Endothelial cell of umbilical vein (primary cell): ENCODE data around the gene CEP85L. TPM values are rescaled to one million over a fixed set of nuclear protein-coding genes. Genes with fewer than 3 reads are reported as not detected.

Experiments
- BruUV-seq: library from RNA; stranded (reverse); fragments of 400-500 nt; replicated peaks from 2 replicates; lab custom pipeline; 2021; lab: Mats Ljungman, UMichigan
- CTCF ChIA-PET: fragments of 300-600, 350-600 bp; sonication (Branson Sonifier 250); formaldehyde crosslinking; loops from one replicate; lab custom pipeline; 2021; ENCODE audit warnings: antibody characterized with exemption, inconsistent platforms; lab: Charles Lee
- POLR2A ChIA-PET: fragments of 300-600, 350-600 bp; sonication (Branson Sonifier 250); formaldehyde crosslinking; loops from one replicate; lab custom pipeline; 2021; ENCODE audit warnings: antibody characterized with exemption, inconsistent platforms; lab: Charles Lee
- DNase-seq: peaks from one replicate; pipeline ENCODE4 v3.0.0-alpha.2; 2011; ENCODE audit warnings: low read depth, low spot score
- FAIRE-seq: peaks from 2 replicates; lab custom pipeline; 2011; peaks lifted over from hg19 to GRCh38; lab: Jason Lieb, UNC
- H2AFZ ChIP-seq: 2 replicates; pipeline ENCODE4 v1.6.0; 2012; ENCODE audit warnings: low read depth, low read length, control low read depth, inconsistent platforms
- H3K27ac ChIP-seq: 2 replicates; pipeline ENCODE4 v1.5.1; 2011; ENCODE audit warnings: low read depth, mild to moderate bottlenecking, control low read depth, low read length, moderate library complexity; ENCODE audit not compliant: insufficient read depth
- H3K27me3 ChIP-seq, 2 experiments: 2 replicates each; pipeline versions ENCODE4 v1.6.0 to v1.6.1; 2011; ENCODE audit warnings: low read length in 2 of 2, mixed read lengths in 1 of 2; ENCODE audit not compliant: control insufficient read depth in 2 of 2, insufficient read depth in 2 of 2
- H3K36me3 ChIP-seq, 2 experiments: 2 replicates in 1 of 2; 3 replicates in 1 of 2; pipeline ENCODE4 v1.5.1; 2011; ENCODE audit warnings: low read length in 2 of 2, mild to moderate bottlenecking in 1 of 2, moderate library complexity in 1 of 2; ENCODE audit not compliant: control insufficient read depth in 2 of 2, insufficient read depth in 2 of 2; ENCODE audit errors: extremely low read depth in 1 of 2
- H3K4me1 ChIP-seq: 3 replicates; pipeline ENCODE4 v1.5.1; 2011; ENCODE audit warnings: mild to moderate bottlenecking, low read length; ENCODE audit not compliant: control insufficient read depth, insufficient read depth; ENCODE audit errors: extremely low read depth
- H3K4me2 ChIP-seq: 2 replicates; pipeline ENCODE4 v1.6.1; 2011; ENCODE audit warnings: low read length, control low read depth, mixed read lengths; ENCODE audit not compliant: insufficient read depth
- H3K4me3 ChIP-seq, 3 experiments: fragments of 200-600 bp in 1 of 3; sonication (generic), shearing (Covaris generic) in 1 of 3; replicated peaks in 1 of 3; 2 replicates each; pipeline ENCODE4 v1.5.1; 2011 to 2016; ENCODE audit warnings: control low read depth in 3 of 3, low read length in 3 of 3, mild to moderate bottlenecking in 2 of 3, inconsistent platforms in 1 of 3, low read depth in 1 of 3, moderate library complexity in 1 of 3; ENCODE audit not compliant: insufficient read depth in 1 of 3
- H3K79me2 ChIP-seq: 2 replicates; pipeline ENCODE4 v1.6.0; 2012; ENCODE audit warnings: low read length, inconsistent platforms; ENCODE audit not compliant: control insufficient read depth, insufficient read depth
- H3K9ac ChIP-seq: replicated peaks from 2 replicates; pipeline ENCODE3; 2011; ENCODE audit warnings: low read length, control low read depth; ENCODE audit not compliant: insufficient read depth; ENCODE audit errors: extremely low read depth
- H3K9me1 ChIP-seq: replicated peaks from 3 replicates; pipeline ENCODE4 v1.6.0; 2011; ENCODE audit warnings: mild to moderate bottlenecking, low read length; ENCODE audit not compliant: control insufficient read depth, insufficient read depth; ENCODE audit errors: extremely low read depth
- H3K9me3 ChIP-seq: replicated peaks from 2 replicates; pipeline ENCODE4 v1.5.1; 2012; ENCODE audit warnings: low read length, inconsistent platforms; ENCODE audit not compliant: control insufficient read depth, insufficient read depth
- H4K20me1 ChIP-seq: replicated peaks from 2 replicates; pipeline ENCODE3; 2011; ENCODE audit warnings: mild to moderate bottlenecking, low read length; ENCODE audit not compliant: control insufficient read depth, insufficient read depth; ENCODE audit errors: extremely low read depth
- EZH2 ChIP-seq: IDR thresholded peaks from 2 replicates; pipeline ENCODE4 v1.6.1; 2012; ENCODE audit warnings: borderline replicate concordance, low read depth, mild to moderate bottlenecking, moderate library complexity, low read length, inconsistent platforms; ENCODE audit not compliant: severe bottlenecking
- FOS ChIP-seq: IDR thresholded peaks from 2 replicates; pipeline ENCODE4 v1.6.1; 2011; ENCODE audit warnings: mild to moderate bottlenecking, low read length, moderate library complexity, borderline replicate concordance; ENCODE audit not compliant: insufficient read depth
- GATA2 ChIP-seq: IDR thresholded peaks from 2 replicates; pipeline ENCODE4 v1.7.0; 2011; ENCODE audit warnings: low read depth, mild to moderate bottlenecking, moderate library complexity, mixed read lengths, low read length; ENCODE audit not compliant: insufficient read length, insufficient read depth
- JUN ChIP-seq: IDR thresholded peaks from 2 replicates; pipeline ENCODE4 v1.6.1; 2011; ENCODE audit warnings: borderline replicate concordance, low read depth; ENCODE audit not compliant: insufficient read length, insufficient read depth
- MAX ChIP-seq: IDR thresholded peaks from 2 replicates; pipeline ENCODE4 v1.6.1; 2011; ENCODE audit not compliant: insufficient read depth, insufficient read length
- MYC ChIP-seq: IDR thresholded peaks from one replicate; pipeline ENCODE4 v1.6.1; 2011; ENCODE audit warnings: mild to moderate bottlenecking, low read depth, low read length
- POLR2A ChIP-seq: IDR thresholded peaks from 2 replicates; pipeline ENCODE4 v1.6.1; 2012; ENCODE audit warnings: low read depth, mild to moderate bottlenecking, control low read depth, low read length
- POLR2AphosphoS5 ChIP-seq: IDR thresholded peaks from 2 replicates; pipeline ENCODE4 v1.6.1; 2012; ENCODE audit warnings: low read depth, mild to moderate bottlenecking, control low read depth, low read length, moderate library complexity; ENCODE audit not compliant: insufficient read depth
- dilution Hi-C: fragments of 300-500 bp; cut with MboI; formaldehyde crosslinking; loops from one replicate; pipeline ENCODE4 v1.15.0; 2019; ENCODE audit warnings: low sequenced_read_pairs; ENCODE audit not compliant: extremely low pct_ligation_motif_present
- intact Hi-C: fragments of 100-400 bp; cut with micrococcal nuclease; formaldehyde crosslinking; loops from one replicate; pipeline ENCODE4 v1.10.0; 2022
- polyA plus RNA-seq, 4 experiments: library from polyadenylated mRNA; depleted of rRNA in 3 of 4; stranded (reverse) in 3 of 4; unstranded in 1 of 4; fragments of >200 nt; gene quantifications; 2 replicates each; pipeline versions ENCODE4 v1.2.1 to v1.2.3, GENCODE V29; 2011 to 2012; ENCODE audit warnings: missing spikeins in 1 of 4
- total RNA-seq: library from RNA; stranded (reverse); gene quantifications from 2 replicates; pipeline ENCODE4 v1.2.3, GENCODE V29; 2021
- TF ChIP-seq, protein P1 (sequence below), 2 donors: IDR thresholded peaks; 1 replicate in 1 of 2; 2 replicates in 1 of 2; pipeline ENCODE4 v1.5.1; 2011; ENCODE audit warnings: low read length in 2 of 2, mild to moderate bottlenecking in 2 of 2, moderate library complexity in 2 of 2, control low read depth in 1 of 2, inconsistent platforms in 1 of 2, low read depth in 1 of 2; ENCODE audit not compliant: insufficient read depth in 1 of 2; ENCODE audit errors: extremely low read depth in 1 of 2

Gene CEP85L
- total and polyA plus RNA-seq, 2 donors (not counting 3 experiments of a cell fraction or from before 2014, with no cell fraction given), result 1.8 to 9.2 TPM

- BruUV-seq, result no TSS peak
- DNase-seq (no peak), FAIRE-seq (no peak)
- H4K20me1 ChIP-seq, result no peaks in the 10 kb centered on the region
- H3K27ac ChIP-seq, result peak overlapping the region; percentile 12
- H3K4me2 ChIP-seq, result no peak overlapping the region
- H3K9me1 ChIP-seq, result no peaks in the 10 kb centered on the region
- dilution Hi-C loops, result no loop called here
- intact Hi-C loops, result loop anchor here (5.0 kb wide), 1 partner anchor 82 kb away; no protein-coding TSS in a partner anchor
- H3K4me3 ChIP-seq, result no peak overlapping the region
- peaks cover 14% of the 10 kb centered on the region for H3K4me1 ChIP-seq
- H3K36me3 ChIP-seq, result peaks cover 0 to 3% of the 10 kb centered on the region in 2 experiments
- H2AFZ ChIP-seq, result no peak overlapping the region
- no peak overlapping the region for H3K9ac ChIP-seq
- no peaks in the 10 kb centered on the region for H3K27me3 ChIP-seq
- H3K9me3 ChIP-seq, result no peaks in the 10 kb centered on the region
- TF ChIP-seq, protein P1, sequence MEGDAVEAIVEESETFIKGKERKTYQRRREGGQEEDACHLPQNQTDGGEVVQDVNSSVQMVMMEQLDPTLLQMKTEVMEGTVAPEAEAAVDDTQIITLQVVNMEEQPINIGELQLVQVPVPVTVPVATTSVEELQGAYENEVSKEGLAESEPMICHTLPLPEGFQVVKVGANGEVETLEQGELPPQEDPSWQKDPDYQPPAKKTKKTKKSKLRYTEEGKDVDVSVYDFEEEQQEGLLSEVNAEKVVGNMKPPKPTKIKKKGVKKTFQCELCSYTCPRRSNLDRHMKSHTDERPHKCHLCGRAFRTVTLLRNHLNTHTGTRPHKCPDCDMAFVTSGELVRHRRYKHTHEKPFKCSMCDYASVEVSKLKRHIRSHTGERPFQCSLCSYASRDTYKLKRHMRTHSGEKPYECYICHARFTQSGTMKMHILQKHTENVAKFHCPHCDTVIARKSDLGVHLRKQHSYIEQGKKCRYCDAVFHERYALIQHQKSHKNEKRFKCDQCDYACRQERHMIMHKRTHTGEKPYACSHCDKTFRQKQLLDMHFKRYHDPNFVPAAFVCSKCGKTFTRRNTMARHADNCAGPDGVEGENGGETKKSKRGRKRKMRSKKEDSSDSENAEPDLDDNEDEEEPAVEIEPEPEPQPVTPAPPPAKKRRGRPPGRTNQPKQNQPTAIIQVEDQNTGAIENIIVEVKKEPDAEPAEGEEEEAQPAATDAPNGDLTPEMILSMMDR (IDR thresholded peaks at IDR 0.05; ENCODE audit: extremely low read depth in 1 of 2, insufficient read depth in 1 of 2, low read depth in 1 of 2, low read length in 2 of 2), result no peak
- TF ChIP-seq MYC, result no peak
- TF ChIP-seq POLR2A, result no peak
- no peak for TF ChIP-seq JUN
- no peak for TF ChIP-seq EZH2
- no peak for TF ChIP-seq GATA2
- no peak for TF ChIP-seq MAX
- TF ChIP-seq FOS, result no peak
- TF ChIP-seq POLR2AphosphoS5, result no peak
- POLR2A ChIA-PET, result no interaction called here
- CTCF ChIA-PET, result no interaction called here
- H3K79me2 ChIP-seq, result no peaks in the 10 kb centered on the region
These were observed 181.9 kb downstream of the CEP85L start for GRCh38 chr6:118469468-118469867.
